ENCODE results near the gene DICER1. TPM values are rescaled to one million over a fixed set of nuclear protein-coding genes. Genes with fewer than 3 reads are reported as not detected.

The DICER1 gene
- total and polyA plus RNA-seq, 2 donors (not counting 3 experiments of a cell fraction or from before 2014, with no cell fraction given): 8.3 to 43.6 TPM

- no peak for TF ChIP-seq GATA2 (IDR thresholded peaks at IDR 0.05; ENCODE audit: insufficient read depth, insufficient read length, low read depth, low read length)
- no peak for TF ChIP-seq JUN (IDR thresholded peaks at IDR 0.05; ENCODE audit: borderline replicate concordance, insufficient read depth, insufficient read length, low read depth)
- no peak for TF ChIP-seq POLR2AphosphoS5 (IDR thresholded peaks at IDR 0.05; ENCODE audit: insufficient read depth, low read depth, low read length)
- TF ChIP-seq CTCF (IDR thresholded peaks at IDR 0.05; ENCODE audit: extremely low read depth in 1 of 2, insufficient read depth in 1 of 2, low read depth in 1 of 2, low read length in 2 of 2): no peak
- TF ChIP-seq MYC (IDR thresholded peaks at IDR 0.05; ENCODE audit: low read depth, low read length): no peak
- TF ChIP-seq MAX (IDR thresholded peaks at IDR 0.05; ENCODE audit: insufficient read depth, insufficient read length): no peak
- TF ChIP-seq EZH2 (IDR thresholded peaks at IDR 0.05; ENCODE audit: borderline replicate concordance, low read depth, low read length, severe bottlenecking): no peak
- TF ChIP-seq FOS (IDR thresholded peaks at IDR 0.05; ENCODE audit: borderline replicate concordance, insufficient read depth, low read length): no peak
- no peak for TF ChIP-seq POLR2A (IDR thresholded peaks at IDR 0.05; ENCODE audit: low read depth, low read length)
- no peak overlapping the region for H3K27ac ChIP-seq (ENCODE audit: insufficient read depth, low read depth, low read length)
- POLR2A ChIA-PET: no interaction called here
- DNase-seq (ENCODE audit: low read depth, low spot score) (no peak), FAIRE-seq (no peak)
- H2AFZ ChIP-seq (ENCODE audit: low read depth, low read length): no peak overlapping the region
- H3K27me3 ChIP-seq (ENCODE audit: control insufficient read depth in 2 of 2, insufficient read depth in 2 of 2, low read length in 2 of 2): no peaks in the 10 kb centered on the region
- no peaks in the 10 kb centered on the region for H3K79me2 ChIP-seq (ENCODE audit: control insufficient read depth, insufficient read depth, low read length)
- no peak overlapping the region for H3K4me2 ChIP-seq (ENCODE audit: insufficient read depth, low read length)
- intact Hi-C loops (cut with micrococcal nuclease): no loop called here
- no peaks in the 10 kb centered on the region for H4K20me1 ChIP-seq (replicated peaks; ENCODE audit: control insufficient read depth, extremely low read depth, insufficient read depth, low read length)
- CTCF ChIA-PET: interaction anchor here (0.8 to 1.9 kb wide), 6 partner anchors 9 to 688 kb away, joined by 3 to 4 read pairs (median 4); no protein-coding TSS in a partner anchor
- H3K9ac ChIP-seq (replicated peaks; ENCODE audit: extremely low read depth, insufficient read depth, low read length): no peak overlapping the region
- peaks cover 16 to 17% of the 10 kb centered on the region in 2 experiments for H3K36me3 ChIP-seq (ENCODE audit: control insufficient read depth in 2 of 2, extremely low read depth in 1 of 2, insufficient read depth in 2 of 2, low read length in 2 of 2)
- H3K9me3 ChIP-seq (replicated peaks; ENCODE audit: control insufficient read depth, insufficient read depth, low read length): no peaks in the 10 kb centered on the region
- no TSS peak for BruUV-seq (replicated peaks)
- no peak overlapping the region for H3K4me3 ChIP-seq (replicated peaks in 1 of 3; ENCODE audit: insufficient read depth in 1 of 3, low read depth in 1 of 3, low read length in 3 of 3)
- dilution Hi-C loops (cut with MboI; ENCODE audit: extremely low pct_ligation_motif_present, low sequenced_read_pairs): no loop called here
- H3K4me1 ChIP-seq (ENCODE audit: control insufficient read depth, extremely low read depth, insufficient read depth, low read length): no peaks in the 10 kb centered on the region
- H3K9me1 ChIP-seq (replicated peaks; ENCODE audit: control insufficient read depth, extremely low read depth, insufficient read depth, low read length): no peaks in the 10 kb centered on the region
Observed at GRCh38 chr14:95111507-95112164, 45.7 kb downstream of the DICER1 start.
